SJCRH30 (cell line): ENCODE measurements around the gene FASTKD1. TPM values are rescaled to one million over a fixed set of nuclear protein-coding genes. Genes with fewer than 3 reads are reported as not detected.
A peak's percentile ranks its signal among the peaks of the same experiment; 100 is the strongest.
"Not testable (repeated sequence)": the region's sequence is repeated elsewhere in the genome, so short reads cannot be mapped to it uniquely, and the experiment has no call there.

ENCODE experiments used
- DNase-seq, 2 experiments: peaks; one replicate each; pipeline ENCODE4 v3.0.0-alpha.2; 2015 to 2020
- H3K27ac ChIP-seq: fragments of 250-450 bp; sonication (Bioruptor Pico); 2 replicates; pipeline ENCODE4 v1.5.1; 2020; ENCODE audit warnings: mild to moderate bottlenecking, moderate library complexity
- H3K27me3 ChIP-seq: fragments of 250-450 bp; sonication (Bioruptor Pico); 2 replicates; pipeline ENCODE4 v1.5.1; 2020; ENCODE audit warnings: mild to moderate bottlenecking, moderate library complexity
- H3K36me3 ChIP-seq: fragments of 250-450 bp; sonication (Bioruptor Pico); 2 replicates; pipeline ENCODE4 v1.5.1; 2020; ENCODE audit warnings: mild to moderate bottlenecking, moderate library complexity
- H3K4me1 ChIP-seq: fragments of 250-450 bp; sonication (Bioruptor Pico); 2 replicates; pipeline ENCODE4 v1.5.1; 2020; ENCODE audit warnings: mild to moderate bottlenecking, moderate library complexity
- H3K4me3 ChIP-seq: fragments of 250-450 bp; sonication (Bioruptor Pico); 2 replicates; pipeline ENCODE4 v1.5.1; 2020; ENCODE audit warnings: mild to moderate bottlenecking, moderate library complexity
- H3K9me3 ChIP-seq: fragments of 250-450 bp; sonication (Bioruptor Pico); replicated peaks from 2 replicates; pipeline ENCODE4 v1.5.1; 2020; ENCODE audit warnings: mild to moderate bottlenecking, moderate library complexity
- total RNA-seq: library from RNA; depleted of rRNA; stranded (reverse); fragments of >200 nt; shearing (Covaris generic); gene quantifications from 2 replicates; pipeline ENCODE4 v1.2.3, GENCODE V29; 2014

The FASTKD1 gene
- total RNA-seq, 1 experiment from 2014 or later: 40.0 TPM

GRCh38 chr2:169582552-169583266, 9.0 kb upstream of the FASTKD1 start:
- not testable (repeated sequence) for DNase-seq, H3K27ac ChIP-seq, H3K36me3 ChIP-seq, H3K9me3 ChIP-seq, H3K4me1 ChIP-seq, H3K4me3 ChIP-seq, H3K27me3 ChIP-seq

GRCh38 chr2:169579044-169579443, 5.4 kb upstream of the FASTKD1 start:
- no peak for DNase-seq
- no peaks in the 10 kb centered on the region for H3K27me3 ChIP-seq
- H3K4me3 ChIP-seq: no peak overlapping the region
- no peaks in the 10 kb centered on the region for H3K36me3 ChIP-seq
- no peaks in the 10 kb centered on the region for H3K4me1 ChIP-seq
- no peak overlapping the region for H3K27ac ChIP-seq
- peaks cover 5% of the 10 kb centered on the region; the same call in 1 of the 2 replicates for H3K9me3 ChIP-seq

GRCh38 chr2:169575264-169575663, 1.6 kb upstream of the FASTKD1 start:
- H3K36me3 ChIP-seq, H3K4me3 ChIP-seq, H3K27ac ChIP-seq, DNase-seq, H3K9me3 ChIP-seq, H3K27me3 ChIP-seq, H3K4me1 ChIP-seq: not testable (repeated sequence)

- not testable (repeated sequence) for H3K27me3 ChIP-seq, H3K9me3 ChIP-seq, H3K4me1 ChIP-seq, H3K27ac ChIP-seq, DNase-seq, H3K36me3 ChIP-seq, H3K4me3 ChIP-seq
Measured at GRCh38 chr2:169574539-169574938, 874 bp upstream of the FASTKD1 start.

- Histone ChIP-seq H3K4me3 (peak overlapping the region; percentile 71), H3K9me3 (no peaks in the 10 kb centered on the region), H3K4me1 (peaks cover 4% of the 10 kb centered on the region; the same call in 1 of the 2 replicates), H3K36me3 (no peaks in the 10 kb centered on the region), H3K27me3 (no peaks in the 10 kb centered on the region), H3K27ac (no peak overlapping the region)
- no peak for DNase-seq
Measured at GRCh38 chr2:169573974-169574299, 272 bp upstream of the FASTKD1 start.

GRCh38 chr2:169572821-169573159, 875 bp downstream of the FASTKD1 start:
- H3K9me3 ChIP-seq: no peaks in the 10 kb centered on the region
- H3K36me3 ChIP-seq: no peaks in the 10 kb centered on the region; the same call in 1 of the 2 replicates
- H3K27ac ChIP-seq: peak overlapping the region; percentile 54; the same call in 1 of the 2 replicates
- no peak for DNase-seq
- H3K4me3 ChIP-seq: peak overlapping the region; percentile 71
- H3K4me1 ChIP-seq: peaks cover 4% of the 10 kb centered on the region; the same call in 1 of the 2 replicates
- no peaks in the 10 kb centered on the region for H3K27me3 ChIP-seq

- no peak for DNase-seq
- no peaks in the 10 kb centered on the region for H3K9me3 ChIP-seq
- peak overlapping the region; percentile 71 for H3K4me3 ChIP-seq
- H3K36me3 ChIP-seq: no peaks in the 10 kb centered on the region; the same call in 1 of the 2 replicates
- H3K4me1 ChIP-seq: peaks cover 4% of the 10 kb centered on the region; the same call in 1 of the 2 replicates
- H3K27ac ChIP-seq: no peak overlapping the region
- H3K27me3 ChIP-seq: no peaks in the 10 kb centered on the region
Measured at GRCh38 chr2:169572189-169572588, 1.5 kb downstream of the FASTKD1 start.

- no peaks in the 10 kb centered on the region; the same call in 1 of the 2 replicates for H3K36me3 ChIP-seq
- DNase-seq: no peak
- H3K9me3 ChIP-seq: no peaks in the 10 kb centered on the region
- no peak overlapping the region for H3K27ac ChIP-seq
- peaks cover 4% of the 10 kb centered on the region; the same call in 1 of the 2 replicates for H3K4me1 ChIP-seq
- no peaks in the 10 kb centered on the region for H3K27me3 ChIP-seq
- no peak overlapping the region for H3K4me3 ChIP-seq
Measured at GRCh38 chr2:169571571-169571970, 2.1 kb downstream of the FASTKD1 start.

GRCh38 chr2:169570752-169571151, 2.9 kb downstream of the FASTKD1 start:
- H3K36me3 ChIP-seq, H3K4me1 ChIP-seq, H3K4me3 ChIP-seq, DNase-seq, H3K27ac ChIP-seq, H3K27me3 ChIP-seq, H3K9me3 ChIP-seq: not testable (repeated sequence)

GRCh38 chr2:169569948-169570347, 3.7 kb downstream of the FASTKD1 start:
- H3K4me1 ChIP-seq: peaks cover 4% of the 10 kb centered on the region; the same call in 1 of the 2 replicates
- no peak overlapping the region for H3K27ac ChIP-seq
- no peaks in the 10 kb centered on the region for H3K27me3 ChIP-seq
- H3K36me3 ChIP-seq: peaks cover 10% of the 10 kb centered on the region
- no peak for DNase-seq
- no peaks in the 10 kb centered on the region for H3K9me3 ChIP-seq
- H3K4me3 ChIP-seq: no peak overlapping the region

- no peak for DNase-seq
- H3K27ac ChIP-seq: no peak overlapping the region
- no peak overlapping the region for H3K4me3 ChIP-seq
- H3K9me3 ChIP-seq: no peaks in the 10 kb centered on the region
- no peaks in the 10 kb centered on the region for H3K4me1 ChIP-seq
- H3K27me3 ChIP-seq: no peaks in the 10 kb centered on the region
- peaks cover 15% of the 10 kb centered on the region for H3K36me3 ChIP-seq
Measured at GRCh38 chr2:169565686-169566085, 8.0 kb downstream of the FASTKD1 start.

GRCh38 chr2:169562519-169562918, 11.1 kb downstream of the FASTKD1 start:
- no peak for DNase-seq
- H3K27ac ChIP-seq: no peak overlapping the region
- no peaks in the 10 kb centered on the region for H3K9me3 ChIP-seq
- H3K4me1 ChIP-seq: no peaks in the 10 kb centered on the region
- no peaks in the 10 kb centered on the region for H3K27me3 ChIP-seq
- no peak overlapping the region for H3K4me3 ChIP-seq
- peaks cover 19% of the 10 kb centered on the region for H3K36me3 ChIP-seq

GRCh38 chr2:169562084-169562483, 11.6 kb downstream of the FASTKD1 start:
- H3K4me3 ChIP-seq, H3K27ac ChIP-seq, H3K27me3 ChIP-seq, H3K4me1 ChIP-seq, DNase-seq, H3K9me3 ChIP-seq: not testable (repeated sequence)
- peaks cover 19% of the 10 kb centered on the region for H3K36me3 ChIP-seq

GRCh38 chr2:169561364-169561763, 12.3 kb downstream of the FASTKD1 start:
- Histone ChIP-seq H3K4me1 (no peaks in the 10 kb centered on the region), H3K9me3 (no peaks in the 10 kb centered on the region), H3K27me3 (no peaks in the 10 kb centered on the region), H3K36me3 (peaks cover 19% of the 10 kb centered on the region), H3K27ac (no peak overlapping the region), H3K4me3 (no peak overlapping the region)
- no peak for DNase-seq

GRCh38 chr2:169546756-169547155, 26.9 kb downstream of the FASTKD1 start:
- DNase-seq: no peak
- Histone ChIP-seq H3K27ac (no peak overlapping the region), H3K9me3 (no peaks in the 10 kb centered on the region), H3K4me3 (no peak overlapping the region), H3K36me3 (peaks cover 26% of the 10 kb centered on the region; the same call in 1 of the 2 replicates), H3K27me3 (no peaks in the 10 kb centered on the region), H3K4me1 (no peaks in the 10 kb centered on the region)

GRCh38 chr2:169542433-169542832, 31.2 kb downstream of the FASTKD1 start:
- Histone ChIP-seq H3K9me3 (no peaks in the 10 kb centered on the region), H3K36me3 (peaks cover 19% of the 10 kb centered on the region), H3K27ac (no peak overlapping the region), H3K4me1 (no peaks in the 10 kb centered on the region), H3K27me3 (no peaks in the 10 kb centered on the region), H3K4me3 (no peak overlapping the region)
- DNase-seq: no peak
